ENCODE data around the gene SCFD1. TPM values are rescaled to one million over a fixed set of nuclear protein-coding genes. Genes with fewer than 3 reads are reported as not detected.

The SCFD1 gene
- total RNA-seq, 1 experiment from 2014 or later = 61.9 TPM

GRCh38 chr14:30759172-30760125 is 137.3 kb downstream of the SCFD1 start:
- intact Hi-C loops (cut with micrococcal nuclease; ENCODE audit: unreplicated experiment) = no loop called here

DNA sequence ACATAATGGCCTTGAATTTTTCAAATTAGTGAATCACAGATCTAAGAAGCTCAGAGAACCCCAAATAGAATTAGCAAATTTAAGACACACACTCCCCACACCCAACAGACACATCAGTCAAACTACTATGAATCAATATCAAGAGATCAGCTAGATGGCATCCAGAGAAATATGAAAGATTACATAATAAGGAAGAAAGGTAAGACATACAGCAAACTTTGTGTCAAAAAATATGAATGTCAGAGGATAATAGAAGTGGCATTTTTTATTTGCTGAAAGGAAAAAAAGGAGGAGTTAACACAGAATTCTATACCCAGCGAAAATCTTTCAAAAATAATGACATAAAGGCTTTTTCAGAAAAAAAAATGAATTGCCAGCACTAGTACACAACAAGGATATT is 141.8 kb downstream of the SCFD1 start:
- no peak for TF ChIP-seq EZH2 (IDR thresholded peaks at IDR 0.05; ENCODE audit: borderline replicate concordance, low read depth, low read length, poor library complexity, severe bottlenecking)
- TF ChIP-seq CTCF (conservative IDR thresholded peaks at IDR 0.05; ENCODE audit: low read depth, low read length) = no peak
- Histone ChIP-seq H3K36me3 (ENCODE audit: insufficient read depth, low read length, poor library complexity, severe bottlenecking) (no peaks in the 10 kb centered on the region), H3K27me3 (replicated peaks; ENCODE audit: insufficient read depth, low read depth, low read length, poor library complexity) (no peaks in the 10 kb centered on the region), H3K4me3 (ENCODE audit: low read depth, low read length, poor library complexity, severe bottlenecking) (no peak overlapping the region), H3K9me3 (ENCODE audit: low read depth, low read length, poor library complexity, severe bottlenecking) (peaks cover 16% of the 10 kb centered on the region), H3K4me1 (ENCODE audit: insufficient read depth, low read length, poor library complexity, severe bottlenecking) (no peaks in the 10 kb centered on the region), H3K27ac (ENCODE audit: low read depth, low read length, poor library complexity, severe bottlenecking) (no peak overlapping the region)
- ChIA-PET POLR2A (ENCODE audit: low non-redundant PET) (interaction anchor here (0.6 kb wide), 1 partner anchor 291 kb away, joined by 3 read pairs; no protein-coding TSS in a partner anchor), CTCF (no interaction called here)
- intact Hi-C loops (cut with micrococcal nuclease; ENCODE audit: unreplicated experiment) = no loop called here
- DNase-seq (ENCODE audit: low spot score) = no peak
- no TSS peak for BruUV-seq (replicated peaks)

More at GRCh38 chr14:30759172-30760125, 137.3 kb downstream of the SCFD1 start:
- no TSS peak for BruUV-seq (replicated peaks)
- H3K36me3 ChIP-seq (ENCODE audit: insufficient read depth, low read length, poor library complexity, severe bottlenecking) = no peaks in the 10 kb centered on the region
- H3K4me3 ChIP-seq (ENCODE audit: low read depth, low read length, poor library complexity, severe bottlenecking) = no peak overlapping the region
- peaks cover 16% of the 10 kb centered on the region for H3K9me3 ChIP-seq (ENCODE audit: low read depth, low read length, poor library complexity, severe bottlenecking)
- no peaks in the 10 kb centered on the region for H3K27me3 ChIP-seq (replicated peaks; ENCODE audit: insufficient read depth, low read depth, low read length, poor library complexity)
- no peak for DNase-seq (ENCODE audit: low spot score)
- no peaks in the 10 kb centered on the region for H3K4me1 ChIP-seq (ENCODE audit: insufficient read depth, low read length, poor library complexity, severe bottlenecking)
- TF ChIP-seq CTCF (conservative IDR thresholded peaks at IDR 0.05; ENCODE audit: low read depth, low read length) (no peak), EZH2 (IDR thresholded peaks at IDR 0.05; ENCODE audit: borderline replicate concordance, low read depth, low read length, poor library complexity, severe bottlenecking) (no peak)
- ChIA-PET POLR2A (ENCODE audit: low non-redundant PET) (no interaction called here), CTCF (no interaction called here)
- no peak overlapping the region for H3K27ac ChIP-seq (ENCODE audit: low read depth, low read length, poor library complexity, severe bottlenecking)

DNA sequence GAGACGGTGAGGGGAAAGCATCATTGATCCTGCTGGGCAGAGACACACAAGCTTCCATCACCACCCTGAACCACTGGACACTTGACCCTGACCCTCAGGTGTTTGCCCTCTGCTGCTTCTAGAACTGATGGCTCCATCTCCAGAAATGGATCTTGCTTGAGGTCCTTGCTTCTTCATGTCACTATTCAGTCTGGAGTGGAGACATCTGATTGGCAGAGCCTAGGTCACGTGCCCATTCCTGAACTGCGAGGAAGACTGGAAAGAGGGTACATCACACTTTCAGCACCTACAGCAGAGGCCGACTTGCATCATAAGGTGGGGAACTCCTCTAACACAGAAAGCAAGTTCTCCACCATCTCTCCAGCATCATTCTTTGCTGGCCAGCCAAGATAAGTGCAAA is 145.5 kb downstream of the SCFD1 start:
- no peaks in the 10 kb centered on the region for H3K4me1 ChIP-seq (ENCODE audit: insufficient read depth, low read length, poor library complexity, severe bottlenecking)
- H3K27ac ChIP-seq (ENCODE audit: low read depth, low read length, poor library complexity, severe bottlenecking) = no peak overlapping the region
- no peak for DNase-seq (ENCODE audit: low spot score)
- no TSS peak for BruUV-seq (replicated peaks)
- TF ChIP-seq EZH2 (IDR thresholded peaks at IDR 0.05; ENCODE audit: borderline replicate concordance, low read depth, low read length, poor library complexity, severe bottlenecking) = no peak
- no peak for TF ChIP-seq CTCF (conservative IDR thresholded peaks at IDR 0.05; ENCODE audit: low read depth, low read length)
- ChIA-PET CTCF (no interaction called here), POLR2A (ENCODE audit: low non-redundant PET) (no interaction called here)
- no peaks in the 10 kb centered on the region for H3K36me3 ChIP-seq (ENCODE audit: insufficient read depth, low read length, poor library complexity, severe bottlenecking)
- intact Hi-C loops (cut with micrococcal nuclease; ENCODE audit: unreplicated experiment) = no loop called here
- H3K4me3 ChIP-seq (ENCODE audit: low read depth, low read length, poor library complexity, severe bottlenecking) = no peak overlapping the region
- peaks cover 25% of the 10 kb centered on the region for H3K27me3 ChIP-seq (replicated peaks; ENCODE audit: insufficient read depth, low read depth, low read length, poor library complexity)
- peaks cover 16% of the 10 kb centered on the region for H3K9me3 ChIP-seq (ENCODE audit: low read depth, low read length, poor library complexity, severe bottlenecking)
